ENCODE results near the gene TGFB2.

- TF ChIP-seq, protein P1, sequence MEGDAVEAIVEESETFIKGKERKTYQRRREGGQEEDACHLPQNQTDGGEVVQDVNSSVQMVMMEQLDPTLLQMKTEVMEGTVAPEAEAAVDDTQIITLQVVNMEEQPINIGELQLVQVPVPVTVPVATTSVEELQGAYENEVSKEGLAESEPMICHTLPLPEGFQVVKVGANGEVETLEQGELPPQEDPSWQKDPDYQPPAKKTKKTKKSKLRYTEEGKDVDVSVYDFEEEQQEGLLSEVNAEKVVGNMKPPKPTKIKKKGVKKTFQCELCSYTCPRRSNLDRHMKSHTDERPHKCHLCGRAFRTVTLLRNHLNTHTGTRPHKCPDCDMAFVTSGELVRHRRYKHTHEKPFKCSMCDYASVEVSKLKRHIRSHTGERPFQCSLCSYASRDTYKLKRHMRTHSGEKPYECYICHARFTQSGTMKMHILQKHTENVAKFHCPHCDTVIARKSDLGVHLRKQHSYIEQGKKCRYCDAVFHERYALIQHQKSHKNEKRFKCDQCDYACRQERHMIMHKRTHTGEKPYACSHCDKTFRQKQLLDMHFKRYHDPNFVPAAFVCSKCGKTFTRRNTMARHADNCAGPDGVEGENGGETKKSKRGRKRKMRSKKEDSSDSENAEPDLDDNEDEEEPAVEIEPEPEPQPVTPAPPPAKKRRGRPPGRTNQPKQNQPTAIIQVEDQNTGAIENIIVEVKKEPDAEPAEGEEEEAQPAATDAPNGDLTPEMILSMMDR (IDR thresholded peaks at IDR 0.05; ENCODE audit: low read depth, low read length), result no peak
- no peak for TF ChIP-seq EZH2phosphoT487 (IDR thresholded peaks at IDR 0.05; ENCODE audit: low read depth)
These were observed 116.2 kb downstream of the TGFB2 start for GRCh38 chr1:218461351-218461750.
